ENCODE data around the gene BCL3. TPM values are rescaled to one million over a fixed set of nuclear protein-coding genes. Genes with fewer than 3 reads are reported as not detected.

The BCL3 gene
- total and polyA plus RNA-seq, 2 of the 13 experiments (the other 11 are each of a cell fraction or from before 2014, with no cell fraction given) = 2.3 to 4.0 TPM

GRCh38 chr19:44752123-44752815 lies 3.8 kb downstream of the BCL3 start:
- TF ChIP-seq ZNF205 (CRISPR knock-in tag; IDR thresholded peaks at IDR 0.05) = peak; percentile 94
- TF ChIP-seq KLF15 (CRISPR knock-in tag; IDR thresholded peaks at IDR 0.05; ENCODE audit: borderline replicate concordance) = no peak
- TF ChIP-seq KIAA2018 (CRISPR knock-in tag; IDR thresholded peaks at IDR 0.05; ENCODE audit: borderline replicate concordance) = no peak
- TF ChIP-seq TARDBP (CRISPR knock-in tag; IDR thresholded peaks at IDR 0.05) = no peak
- TF ChIP-seq HNRNPK (IDR thresholded peaks at IDR 0.05; ENCODE audit: low read depth, low read length, poor library complexity, severe bottlenecking) = no peak
- no peak for TF ChIP-seq ZNF550 (CRISPR knock-in tag; IDR thresholded peaks at IDR 0.05; ENCODE audit: borderline replicate concordance)
- TF ChIP-seq ZNF18 (CRISPR knock-in tag; IDR thresholded peaks at IDR 0.05; ENCODE audit: insufficient replicate concordance) = no peak
- TF ChIP-seq ZNF530 (CRISPR knock-in tag; IDR thresholded peaks at IDR 0.05; ENCODE audit: low read depth) = no peak
- TF ChIP-seq ZNF770 (CRISPR knock-in tag; IDR thresholded peaks at IDR 0.05) = peak; percentile 70
- no peak for TF ChIP-seq ZNF549 (CRISPR knock-in tag; IDR thresholded peaks at IDR 0.05)
- ATAC-seq (no peak), FAIRE-seq (no peak), DNase-seq (ENCODE audit: low spot score) (no peak)
- H3K27me3 ChIP-seq (ENCODE audit: control insufficient read depth in 1 of 2, insufficient read depth in 2 of 2, low read length in 2 of 2) = no peaks in the 10 kb centered on the region; a peak in 1 of 5 replicates
- intact Hi-C loops (cut with micrococcal nuclease; ENCODE audit: unreplicated experiment) (no loop called here), in situ Hi-C loops (cut with HindIII; ENCODE audit: extremely low pct_ligation_motif_present, low pct_unique_long_range_greater_than_20kb) (no loop called here)
- H3K9ac ChIP-seq (ENCODE audit: insufficient read depth, low read depth, low read length) = no peak overlapping the region
- H3K9me3 ChIP-seq (ENCODE audit: low read length) = no peaks in the 10 kb centered on the region
- no peak overlapping the region for H3K27ac ChIP-seq (ENCODE audit: extremely low read length, insufficient read depth, low read length)
- BruUV-seq (replicated peaks) = TSS peak; percentile 15
- H2AFZ ChIP-seq (ENCODE audit: low read length) = no peak overlapping the region
- H3K36me3 ChIP-seq (replicated peaks in 1 of 2; ENCODE audit: control insufficient read depth in 1 of 2, insufficient read depth in 2 of 2, low read length in 2 of 2) = peaks cover 5 to 18% of the 10 kb centered on the region in 2 experiments; a peak in 4 of 5 replicates
- ChIA-PET POLR2A (interaction anchor here (1.1 to 2.1 kb wide), 3 partner anchors 13 to 34 kb away, joined by 4 to 7 read pairs (median 4); no protein-coding TSS in a partner anchor), CTCF (ENCODE audit: low intra/inter-chr PET ratio, low total read pairs) (no interaction called here)
- H3K4me1 ChIP-seq (ENCODE audit: insufficient read depth, low read length) = peaks cover 61% of the 10 kb centered on the region
- peaks cover 16% of the 10 kb centered on the region for H3K79me2 ChIP-seq (ENCODE audit: insufficient read depth, low read length)
- H4K20me1 ChIP-seq (ENCODE audit: insufficient read depth, low read length) = no peaks in the 10 kb centered on the region
- 85% methylated on average over 8 of the region's 8 CpGs for WGBS (ENCODE audit: low lambda C conversion rate)
- no peak overlapping the region for H3K4me3 ChIP-seq (replicated peaks in 1 of 3; ENCODE audit: insufficient read depth in 1 of 3, low read depth in 2 of 3, low read length in 3 of 3)
- H3K4me2 ChIP-seq (ENCODE audit: low read depth, low read length) = peak overlapping the region; percentile 44; the same call in 1 of the 2 replicates
